Ramos (cell line): ENCODE measurements around the gene CDH12.
"Not testable (repeated sequence)": the region's sequence is repeated elsewhere in the genome, so short reads cannot be mapped to it uniquely, and the experiment has no call there.

Experiments used
- in situ Hi-C: fragments of 300-500 bp; cut with MboI; formaldehyde crosslinking; loops from one replicate; pipeline ENCODE4 v1.14.3; 2022; ENCODE audit warnings: low sequenced_read_pairs; ENCODE audit not compliant: unreplicated experiment

Gene CDH12

GRCh38 chr5:22776285-22776684 lies 76.9 kb downstream of the CDH12 start:
- in situ Hi-C loops = no loop called here

- in situ Hi-C loops = not testable (repeated sequence)
Measured at GRCh38 chr5:22774214-22774613, 78.9 kb downstream of the CDH12 start.

GRCh38 chr5:22764736-22765135 lies 88.4 kb downstream of the CDH12 start:
- in situ Hi-C loops = no loop called here

- in situ Hi-C loops = no loop called here
Measured at GRCh38 chr5:22757776-22758175, 95.4 kb downstream of the CDH12 start.

GRCh38 chr5:22754155-22754554 lies 99.0 kb downstream of the CDH12 start:
- in situ Hi-C loops = no loop called here

- in situ Hi-C loops = no loop called here
Measured at GRCh38 chr5:22751536-22751935, 101.6 kb downstream of the CDH12 start.

- in situ Hi-C loops = no loop called here
Measured at GRCh38 chr5:22736443-22737003, 116.6 kb downstream of the CDH12 start.

GRCh38 chr5:22734907-22735306 lies 118.2 kb downstream of the CDH12 start:
- in situ Hi-C loops = no loop called here

- in situ Hi-C loops = no loop called here
Measured at GRCh38 chr5:22728610-22729009, 124.5 kb downstream of the CDH12 start.

- in situ Hi-C loops = no loop called here
Measured at GRCh38 chr5:22722491-22722890, 130.7 kb downstream of the CDH12 start.

- in situ Hi-C loops = no loop called here
Measured at GRCh38 chr5:22722056-22722455, 131.1 kb downstream of the CDH12 start.

GRCh38 chr5:22719842-22720241 lies 133.3 kb downstream of the CDH12 start:
- in situ Hi-C loops = no loop called here

GRCh38 chr5:22710660-22711059 lies 142.5 kb downstream of the CDH12 start:
- in situ Hi-C loops = no loop called here

- in situ Hi-C loops = no loop called here
Measured at GRCh38 chr5:22709743-22710142, 143.4 kb downstream of the CDH12 start.

- in situ Hi-C loops = no loop called here
Measured at GRCh38 chr5:22708770-22709328, 144.3 kb downstream of the CDH12 start.

GRCh38 chr5:22706901-22707300 lies 146.2 kb downstream of the CDH12 start:
- in situ Hi-C loops = no loop called here

- in situ Hi-C loops = no loop called here
Measured at GRCh38 chr5:22699319-22699718, 153.8 kb downstream of the CDH12 start.

GRCh38 chr5:22693121-22693520 lies 160.0 kb downstream of the CDH12 start:
- in situ Hi-C loops = no loop called here

GRCh38 chr5:22683050-22683449 lies 170.1 kb downstream of the CDH12 start:
- in situ Hi-C loops = no loop called here

GRCh38 chr5:22678886-22679285 lies 174.3 kb downstream of the CDH12 start:
- in situ Hi-C loops = no loop called here

GRCh38 chr5:22673131-22673530 lies 180.0 kb downstream of the CDH12 start:
- in situ Hi-C loops = no loop called here

- in situ Hi-C loops = no loop called here
Measured at GRCh38 chr5:22669345-22669744, 183.8 kb downstream of the CDH12 start.
